Measurements from ENCODE around the gene KIF14.
A peak's percentile ranks its signal among the peaks of the same experiment; 100 is the strongest.

Gene KIF14

GRCh38 chr1:200665861-200666260 lies 45.3 kb upstream of the KIF14 start:
- TF ChIP-seq HDGF (IDR thresholded peaks at IDR 0.05; ENCODE audit: borderline replicate concordance) (no peak), ELF4 (IDR thresholded peaks at IDR 0.05) (no peak), NFRKB (IDR thresholded peaks at IDR 0.05) (no peak), L3MBTL2 (conservative IDR thresholded peaks at IDR 0.05) (no peak), FOXK2 (IDR thresholded peaks at IDR 0.05) (no peak), SUZ12 (IDR thresholded peaks at IDR 0.05) (no peak)
- DNase-seq (ENCODE audit: extremely low spot score) = no peak
- POLR2A ChIA-PET = no interaction called here

GRCh38 chr1:200660719-200661118 lies 40.2 kb upstream of the KIF14 start:
- ChIA-PET CTCF (no interaction called here), POLR2A (no interaction called here)
- TF ChIP-seq PKNOX1 (IDR thresholded peaks at IDR 0.05) (no peak), L3MBTL2 (conservative IDR thresholded peaks at IDR 0.05) (no peak), FOXA1 (IDR thresholded peaks at IDR 0.05) (no peak), BHLHE40 (IDR thresholded peaks at IDR 0.05; ENCODE audit: borderline replicate concordance) (no peak), TARDBP (IDR thresholded peaks at IDR 0.05) (no peak), FOXM1 (IDR thresholded peaks at IDR 0.05; ENCODE audit: borderline replicate concordance) (no peak), HDGF (IDR thresholded peaks at IDR 0.05; ENCODE audit: borderline replicate concordance) (no peak), ARNT (IDR thresholded peaks at IDR 0.05) (no peak), LEF1 (IDR thresholded peaks at IDR 0.05; ENCODE audit: borderline replicate concordance) (no peak), FOXK2 (IDR thresholded peaks at IDR 0.05) (no peak), SP1 (IDR thresholded peaks at IDR 0.05) (no peak), SUZ12 (IDR thresholded peaks at IDR 0.05) (no peak), NFRKB (IDR thresholded peaks at IDR 0.05) (no peak), ELF4 (IDR thresholded peaks at IDR 0.05) (no peak), CTBP1 (IDR thresholded peaks at IDR 0.05; ENCODE audit: borderline replicate concordance) (no peak), ZNF384 (IDR thresholded peaks at IDR 0.05) (no peak)
- DNase-seq (ENCODE audit: extremely low spot score) = no peak

More at GRCh38 chr1:200665861-200666260, 45.3 kb upstream of the KIF14 start:
- CTCF ChIA-PET = no interaction called here

- no peak for DNase-seq (ENCODE audit: extremely low spot score)
- POLR2A ChIA-PET = no interaction called here
- CTCF ChIA-PET = interaction anchor here (0.6 kb wide), 1 partner anchor 293 kb away, joined by 6 read pairs; no protein-coding TSS in a partner anchor
- TF ChIP-seq ARNT (IDR thresholded peaks at IDR 0.05) (no peak), L3MBTL2 (conservative IDR thresholded peaks at IDR 0.05) (no peak), FOXM1 (IDR thresholded peaks at IDR 0.05; ENCODE audit: borderline replicate concordance) (no peak), BHLHE40 (IDR thresholded peaks at IDR 0.05; ENCODE audit: borderline replicate concordance) (no peak), TARDBP (IDR thresholded peaks at IDR 0.05) (no peak), ZNF384 (IDR thresholded peaks at IDR 0.05) (no peak), LEF1 (IDR thresholded peaks at IDR 0.05; ENCODE audit: borderline replicate concordance) (no peak), NFRKB (IDR thresholded peaks at IDR 0.05) (no peak), SP1 (IDR thresholded peaks at IDR 0.05) (no peak), PKNOX1 (IDR thresholded peaks at IDR 0.05) (no peak), FOXK2 (IDR thresholded peaks at IDR 0.05) (no peak), HDGF (IDR thresholded peaks at IDR 0.05; ENCODE audit: borderline replicate concordance) (no peak), CTBP1 (IDR thresholded peaks at IDR 0.05; ENCODE audit: borderline replicate concordance) (no peak), FOXA1 (IDR thresholded peaks at IDR 0.05) (no peak), ELF4 (IDR thresholded peaks at IDR 0.05) (no peak), SUZ12 (IDR thresholded peaks at IDR 0.05) (no peak)
Observed at GRCh38 chr1:200659269-200659668, 38.7 kb upstream of the KIF14 start.

- POLR2A ChIA-PET = interaction anchor here (1.3 kb wide), 1 partner anchor 11 kb away, joined by 3 read pairs; the partner anchor contains the start of gene DDX59
- CTCF ChIA-PET = interaction anchor here (0.6 kb wide), 1 partner anchor 294 kb away, joined by 6 read pairs; no protein-coding TSS in a partner anchor
- DNase-seq (ENCODE audit: extremely low spot score) = no peak
- TF ChIP-seq L3MBTL2 (conservative IDR thresholded peaks at IDR 0.05) (no peak), CTBP1 (IDR thresholded peaks at IDR 0.05; ENCODE audit: borderline replicate concordance) (no peak), NFRKB (IDR thresholded peaks at IDR 0.05) (no peak), BHLHE40 (IDR thresholded peaks at IDR 0.05; ENCODE audit: borderline replicate concordance) (no peak), FOXA1 (IDR thresholded peaks at IDR 0.05) (no peak), SP1 (IDR thresholded peaks at IDR 0.05) (no peak)
Observed at GRCh38 chr1:200658037-200658818, 37.7 kb upstream of the KIF14 start.

GRCh38 chr1:200654660-200655059 lies 34.1 kb upstream of the KIF14 start:
- DNase-seq (ENCODE audit: extremely low spot score) = no peak
- POLR2A ChIA-PET = no interaction called here
- TF ChIP-seq FOXK2 (IDR thresholded peaks at IDR 0.05) (no peak), ELF4 (IDR thresholded peaks at IDR 0.05) (no peak), PKNOX1 (IDR thresholded peaks at IDR 0.05) (no peak), L3MBTL2 (conservative IDR thresholded peaks at IDR 0.05) (no peak), FOXM1 (IDR thresholded peaks at IDR 0.05; ENCODE audit: borderline replicate concordance) (no peak), ARNT (IDR thresholded peaks at IDR 0.05) (no peak), FOXA1 (IDR thresholded peaks at IDR 0.05) (no peak), TARDBP (IDR thresholded peaks at IDR 0.05) (no peak), SUZ12 (IDR thresholded peaks at IDR 0.05) (no peak), LEF1 (IDR thresholded peaks at IDR 0.05; ENCODE audit: borderline replicate concordance) (no peak), HDGF (IDR thresholded peaks at IDR 0.05; ENCODE audit: borderline replicate concordance) (no peak), NFRKB (IDR thresholded peaks at IDR 0.05) (no peak), CTBP1 (IDR thresholded peaks at IDR 0.05; ENCODE audit: borderline replicate concordance) (no peak), ZNF384 (IDR thresholded peaks at IDR 0.05) (no peak), BHLHE40 (IDR thresholded peaks at IDR 0.05; ENCODE audit: borderline replicate concordance) (no peak), SP1 (IDR thresholded peaks at IDR 0.05) (no peak)
- CTCF ChIA-PET = no interaction called here

- DNase-seq (ENCODE audit: extremely low spot score) = no peak
- no peak for TF ChIP-seq CTBP1 (IDR thresholded peaks at IDR 0.05; ENCODE audit: borderline replicate concordance)
- peak; percentile 67 for TF ChIP-seq PKNOX1 (IDR thresholded peaks at IDR 0.05)
- ChIA-PET POLR2A (no interaction called here), CTCF (no interaction called here)
Observed at GRCh38 chr1:200653022-200653462, 32.5 kb upstream of the KIF14 start.
